H9 (cell line): ENCODE measurements around the gene SLC15A5. TPM values are rescaled to one million over a fixed set of nuclear protein-coding genes. Genes with fewer than 3 reads are reported as not detected.

Experiments used
- DNase-seq: peaks from one replicate; pipeline ENCODE4 v3.0.0-alpha.2; 2017
- H2AFZ ChIP-seq: one replicate; pipeline ENCODE4 v1.6.1; 2013; ENCODE audit warnings: mild to moderate bottlenecking, low read length, control low read depth, moderate library complexity
- H2AK5ac ChIP-seq: 2 replicates; pipeline ENCODE4 v1.6.1; 2013; ENCODE audit warnings: low read length, control low read depth, mixed read lengths; ENCODE audit not compliant: insufficient read length
- H2BK120ac ChIP-seq: one replicate; pipeline ENCODE4 v1.6.1; 2013; ENCODE audit warnings: low read depth, mild to moderate bottlenecking, low read length, control low read depth, inconsistent platforms; ENCODE audit not compliant: poor library complexity, severe bottlenecking
- H2BK12ac ChIP-seq: 2 replicates; pipeline ENCODE4 v1.6.1; 2013; ENCODE audit warnings: low read length, control low read depth, mixed read lengths, low read depth; ENCODE audit not compliant: insufficient read length
- H2BK15ac ChIP-seq: 2 replicates; pipeline ENCODE4 v1.6.1; 2013; ENCODE audit warnings: low read depth, low read length, control low read depth
- H2BK20ac ChIP-seq: one replicate; pipeline ENCODE4 v1.6.1; 2013; ENCODE audit warnings: low read depth, mild to moderate bottlenecking, low read length, control low read depth, inconsistent platforms; ENCODE audit not compliant: poor library complexity, severe bottlenecking
- H2BK5ac ChIP-seq: 2 replicates; pipeline ENCODE4 v1.6.1; 2013; ENCODE audit warnings: low read length, control low read depth, mixed read lengths; ENCODE audit not compliant: insufficient read length
- H3K14ac ChIP-seq: 2 replicates; pipeline ENCODE4 v1.6.1; 2013; ENCODE audit warnings: low read length, control low read depth; ENCODE audit not compliant: insufficient read depth
- H3K18ac ChIP-seq: 2 replicates; pipeline ENCODE4 v1.6.1; 2013; ENCODE audit warnings: low read depth, mild to moderate bottlenecking, mixed read lengths, low read length, control low read depth; ENCODE audit not compliant: insufficient read length
- H3K23ac ChIP-seq: 2 replicates; pipeline ENCODE4 v1.6.1; 2013; ENCODE audit warnings: low read length, control low read depth, mixed read lengths, low read depth; ENCODE audit not compliant: insufficient read length
- H3K23me2 ChIP-seq: 2 replicates; pipeline ENCODE4 v1.6.1; 2013; ENCODE audit warnings: low read depth, mild to moderate bottlenecking, mixed read lengths, low read length, control low read depth; ENCODE audit not compliant: insufficient read length, poor library complexity, severe bottlenecking
- H3K27ac ChIP-seq: 2 replicates; pipeline ENCODE4 v1.5.1; 2013; ENCODE audit warnings: low read length, control low read depth, mixed read lengths, low read depth; ENCODE audit not compliant: insufficient read length
- H3K27me3 ChIP-seq: 2 replicates; pipeline ENCODE4 v1.6.1; 2013; ENCODE audit warnings: low read length, control low read depth, inconsistent platforms; ENCODE audit not compliant: insufficient read depth
- H3K4ac ChIP-seq: 2 replicates; pipeline ENCODE4 v1.6.1; 2013; ENCODE audit warnings: low read depth, mild to moderate bottlenecking, control low read depth, inconsistent platforms, low read length, moderate library complexity
- H3K4me1 ChIP-seq: 2 replicates; pipeline ENCODE4 v1.6.1; 2013; ENCODE audit warnings: low read length, control low read depth, inconsistent platforms; ENCODE audit not compliant: insufficient read depth
- H3K4me2 ChIP-seq: 2 replicates; pipeline ENCODE4 v1.6.1; 2013; ENCODE audit warnings: low read length, control low read depth, mixed read lengths; ENCODE audit not compliant: insufficient read length, insufficient read depth
- H3K56ac ChIP-seq: 2 replicates; pipeline ENCODE4 v1.6.1; 2013; ENCODE audit warnings: low read depth, mild to moderate bottlenecking, mixed read lengths, low read length, control low read depth; ENCODE audit not compliant: insufficient read length
- H3K79me1 ChIP-seq: 2 replicates; pipeline ENCODE4 v1.6.1; 2013; ENCODE audit warnings: low read depth, mild to moderate bottlenecking, moderate library complexity, low read length, control low read depth, inconsistent platforms; ENCODE audit not compliant: insufficient read depth, poor library complexity, severe bottlenecking
- H3K79me2 ChIP-seq: 2 replicates; pipeline ENCODE4 v1.6.1; 2013; ENCODE audit warnings: low read length, control low read depth, inconsistent platforms; ENCODE audit not compliant: insufficient read depth
- H3K9ac ChIP-seq: 2 replicates; pipeline ENCODE4 v1.6.1; 2013; ENCODE audit warnings: low read length, control low read depth, mixed read lengths; ENCODE audit not compliant: insufficient read length; ENCODE audit errors: extremely low read depth
- H3K9me3 ChIP-seq: one replicate; pipeline ENCODE4 v1.6.1; 2013; ENCODE audit warnings: low read depth, low read length, inconsistent platforms; ENCODE audit not compliant: control insufficient read depth
- H3T11ph ChIP-seq: one replicate; pipeline ENCODE4 v1.6.1; 2013; ENCODE audit warnings: mild to moderate bottlenecking, low read length, control low read depth, inconsistent platforms
- H4K20me1 ChIP-seq: one replicate; pipeline ENCODE4 v1.6.1; 2013; ENCODE audit not compliant: control insufficient read depth, insufficient read length, insufficient read depth
- H4K5ac ChIP-seq: 2 replicates; pipeline ENCODE4 v1.6.1; 2013; ENCODE audit warnings: low read depth, mild to moderate bottlenecking, mixed read lengths, low read length, control low read depth; ENCODE audit not compliant: insufficient read length
- H4K8ac ChIP-seq: replicated peaks from 2 replicates; pipeline ENCODE4 v1.6.1; 2013; ENCODE audit warnings: low read length, control low read depth, mixed read lengths, low read depth; ENCODE audit not compliant: insufficient read length
- H4K91ac ChIP-seq: 2 replicates; pipeline ENCODE4 v1.6.1; 2013; ENCODE audit warnings: low read depth, mild to moderate bottlenecking, moderate library complexity, mixed read lengths, low read length, control low read depth; ENCODE audit not compliant: insufficient read length
- H3K27ac Mint-ChIP-seq, 3 experiments: 2 replicates in 2 of 3; 3 replicates in 1 of 3; pipeline ENCODE4 v1.8.0; 2020 to 2021; ENCODE audit warnings: mixed read lengths in 3 of 3, mild to moderate bottlenecking in 1 of 3, moderate library complexity in 1 of 3
- H3K27me3 Mint-ChIP-seq: 2 replicates; pipeline ENCODE4 v1.8.0; 2021; ENCODE audit warnings: low read depth, mild to moderate bottlenecking, moderate library complexity, mixed read lengths
- H3K36me3 Mint-ChIP-seq, 3 experiments: 2 replicates in 2 of 3; 3 replicates in 1 of 3; pipeline ENCODE4 v1.8.0; 2020 to 2021; ENCODE audit warnings: low read depth in 3 of 3, mixed read lengths in 3 of 3; ENCODE audit not compliant: insufficient read depth in 1 of 3
- H3K4me1 Mint-ChIP-seq, 2 experiments: 2 replicates each; pipeline ENCODE4 v1.8.0; 2020; ENCODE audit warnings: mixed read lengths in 2 of 2
- H3K4me3 Mint-ChIP-seq, 2 experiments: 2 replicates in 1 of 2; 3 replicates in 1 of 2; pipeline ENCODE4 v1.8.0; 2020 to 2021; ENCODE audit warnings: mild to moderate bottlenecking in 2 of 2, mixed read lengths in 2 of 2, moderate library complexity in 1 of 2
- H3K9me3 Mint-ChIP-seq, 2 experiments: 2 replicates in 1 of 2; 3 replicates in 1 of 2; pipeline ENCODE4 v1.8.0; 2020; ENCODE audit warnings: mild to moderate bottlenecking in 2 of 2, mixed read lengths in 2 of 2, moderate library complexity in 1 of 2
- CTCF ChIP-seq: fragments of 200-600 bp; sonication (generic); conservative IDR thresholded peaks from 3 replicates; pipeline ENCODE4 v1.8.0; 2021; ENCODE audit warnings: antibody characterized with exemption, mild to moderate bottlenecking
- WGBS: extraction: QIAGEN DNeasy Blood & Tissue Kit; methylation state at CpG from one replicate; pipeline ENCODE4 v1.1.7; 2013; ENCODE audit warnings: missing lambda C conversion rate, low lambda C conversion rate, mixed read lengths; ENCODE audit not compliant: insufficient read length; ENCODE audit errors: extremely low coverage; 5-methylcytosine and 5-hydroxymethylcytosine counted together
- total RNA-seq: library from RNA; stranded (reverse); gene quantifications from 2 replicates; pipeline ENCODE4 v1.2.1, GENCODE V29; 2021

Gene SLC15A5
- total RNA-seq, 1 experiment from 2014 or later: not detected

GRCh38 chr12:16324272-16324671, 46.8 kb upstream of the SLC15A5 start:
- no peaks in the 10 kb centered on the region for H3K27me3 Mint-ChIP-seq
- H2AK5ac ChIP-seq: no peak overlapping the region
- no peaks in the 10 kb centered on the region for H3K79me2 ChIP-seq
- H3K14ac ChIP-seq: no peak overlapping the region
- no CpG with 5 or more reads among the region's 5 CpGs for WGBS
- no peaks in the 10 kb centered on the region for H3K23me2 ChIP-seq
- no peak overlapping the region for H3T11ph ChIP-seq
- H4K20me1 ChIP-seq: no peaks in the 10 kb centered on the region
- no peaks in the 10 kb centered on the region for H3K79me1 ChIP-seq
- no peak overlapping the region for H3K27ac ChIP-seq
- no peak overlapping the region for H4K91ac ChIP-seq
- H3K56ac ChIP-seq: no peak overlapping the region
- H3K4me1 Mint-ChIP-seq: peaks cover 4 to 6% of the 10 kb centered on the region in 2 experiments; a peak in 2 of 4 replicates
- H3K4me1 ChIP-seq: no peaks in the 10 kb centered on the region
- peaks cover 4 to 8% of the 10 kb centered on the region in 2 experiments; a peak in 4 of 5 replicates for H3K9me3 Mint-ChIP-seq
- no peak overlapping the region for H3K4ac ChIP-seq
- no peak overlapping the region for H2BK120ac ChIP-seq
- H4K5ac ChIP-seq: no peak overlapping the region
- no peak for TF ChIP-seq CTCF
- H3K18ac ChIP-seq: no peak overlapping the region
- H3K4me3 Mint-ChIP-seq: no peak overlapping the region
- no peak overlapping the region for H3K27ac Mint-ChIP-seq
- H2AFZ ChIP-seq: no peak overlapping the region
- H2BK5ac ChIP-seq: no peak overlapping the region
- H4K8ac ChIP-seq: no peak overlapping the region
- DNase-seq: no peak
- no peak overlapping the region for H3K4me2 ChIP-seq
- no peak overlapping the region for H2BK15ac ChIP-seq
- H3K9me3 ChIP-seq: no peaks in the 10 kb centered on the region
- no peak overlapping the region for H3K23ac ChIP-seq
- no peaks in the 10 kb centered on the region for H3K27me3 ChIP-seq
- no peak overlapping the region for H2BK12ac ChIP-seq
- H3K36me3 Mint-ChIP-seq: no peaks in the 10 kb centered on the region; a peak in 1 of 7 replicates
- no peak overlapping the region for H2BK20ac ChIP-seq
- H3K9ac ChIP-seq: no peak overlapping the region
